Measurements from ENCODE around the gene GHRHR.

- no peak for TF ChIP-seq CTCF (IDR thresholded peaks at IDR 0.05)
- TF ChIP-seq POLR2A (IDR thresholded peaks at IDR 0.05) = no peak
- no peak for TF ChIP-seq EP300 (IDR thresholded peaks at IDR 0.05)
These were observed 51.1 kb downstream of the GHRHR start for GRCh38 chr7:31014826-31015225.
